ENCODE measurements around the gene DENND1A. TPM values are rescaled to one million over a fixed set of nuclear protein-coding genes. Genes with fewer than 3 reads are reported as not detected.

DENND1A gene
- total and polyA plus RNA-seq, 2 experiments from 2014 or later: 13.1 to 28.7 TPM

DNA sequence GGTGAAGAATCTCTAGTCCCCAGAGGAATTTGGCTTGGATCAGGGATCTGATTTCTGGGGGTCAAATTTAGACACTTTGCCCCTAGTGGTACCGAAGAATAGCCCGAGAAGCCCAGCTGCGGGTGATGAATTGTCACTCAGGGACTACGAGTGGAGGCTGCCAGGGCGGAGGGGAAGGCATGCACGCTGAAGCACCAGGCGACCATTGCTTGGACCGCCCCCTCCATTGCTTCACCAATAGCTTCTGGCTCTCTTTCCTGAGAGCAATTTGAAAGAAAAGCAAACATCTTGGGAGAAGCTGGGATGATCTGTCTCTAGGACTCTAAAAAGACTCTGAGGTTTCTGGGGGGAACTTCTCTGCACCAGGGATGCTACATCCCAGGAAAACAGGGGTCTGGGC is 436.3 kb downstream of the DENND1A start (continued):
- TF ChIP-seq, protein P1, sequence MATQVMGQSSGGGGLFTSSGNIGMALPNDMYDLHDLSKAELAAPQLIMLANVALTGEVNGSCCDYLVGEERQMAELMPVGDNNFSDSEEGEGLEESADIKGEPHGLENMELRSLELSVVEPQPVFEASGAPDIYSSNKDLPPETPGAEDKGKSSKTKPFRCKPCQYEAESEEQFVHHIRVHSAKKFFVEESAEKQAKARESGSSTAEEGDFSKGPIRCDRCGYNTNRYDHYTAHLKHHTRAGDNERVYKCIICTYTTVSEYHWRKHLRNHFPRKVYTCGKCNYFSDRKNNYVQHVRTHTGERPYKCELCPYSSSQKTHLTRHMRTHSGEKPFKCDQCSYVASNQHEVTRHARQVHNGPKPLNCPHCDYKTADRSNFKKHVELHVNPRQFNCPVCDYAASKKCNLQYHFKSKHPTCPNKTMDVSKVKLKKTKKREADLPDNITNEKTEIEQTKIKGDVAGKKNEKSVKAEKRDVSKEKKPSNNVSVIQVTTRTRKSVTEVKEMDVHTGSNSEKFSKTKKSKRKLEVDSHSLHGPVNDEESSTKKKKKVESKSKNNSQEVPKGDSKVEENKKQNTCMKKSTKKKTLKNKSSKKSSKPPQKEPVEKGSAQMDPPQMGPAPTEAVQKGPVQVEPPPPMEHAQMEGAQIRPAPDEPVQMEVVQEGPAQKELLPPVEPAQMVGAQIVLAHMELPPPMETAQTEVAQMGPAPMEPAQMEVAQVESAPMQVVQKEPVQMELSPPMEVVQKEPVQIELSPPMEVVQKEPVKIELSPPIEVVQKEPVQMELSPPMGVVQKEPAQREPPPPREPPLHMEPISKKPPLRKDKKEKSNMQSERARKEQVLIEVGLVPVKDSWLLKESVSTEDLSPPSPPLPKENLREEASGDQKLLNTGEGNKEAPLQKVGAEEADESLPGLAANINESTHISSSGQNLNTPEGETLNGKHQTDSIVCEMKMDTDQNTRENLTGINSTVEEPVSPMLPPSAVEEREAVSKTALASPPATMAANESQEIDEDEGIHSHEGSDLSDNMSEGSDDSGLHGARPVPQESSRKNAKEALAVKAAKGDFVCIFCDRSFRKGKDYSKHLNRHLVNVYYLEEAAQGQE (IDR thresholded peaks at IDR 0.05; ENCODE audit: unreplicated experiment): no peak
- no peak for TF ChIP-seq STAT1 (IDR thresholded peaks at IDR 0.05; ENCODE audit: unreplicated experiment)

DNA sequence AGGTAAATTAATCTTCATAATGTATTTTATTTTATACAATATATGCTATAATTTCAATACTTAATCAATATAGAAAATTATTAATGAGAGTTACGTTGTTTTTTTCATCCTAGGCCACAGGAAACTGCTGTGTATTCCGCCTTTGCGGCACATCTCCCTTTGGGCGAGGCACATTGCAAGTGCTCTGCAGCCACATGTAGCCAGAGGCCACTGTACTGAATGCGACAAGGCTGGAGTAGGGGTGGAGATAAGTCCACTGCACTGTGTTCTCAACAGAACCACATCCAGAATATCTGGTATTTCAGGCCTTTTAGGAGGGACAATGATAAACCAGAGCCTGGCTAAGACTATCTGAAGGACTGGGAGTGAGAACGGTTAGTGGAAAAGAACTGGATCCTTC is 439.2 kb downstream of the DENND1A start:
- H3K4me1 ChIP-seq (ENCODE audit: insufficient read depth): peaks cover 8% of the 10 kb centered on the region; the same call in 1 of the 2 replicates
- no peak for DNase-seq (ENCODE audit: low spot score)
- no peak overlapping the region for H3K27ac ChIP-seq (ENCODE audit: low read depth)
- no peaks in the 10 kb centered on the region for H3K9me2 ChIP-seq (ENCODE audit: insufficient read depth)
- H3K27me3 ChIP-seq (ENCODE audit: insufficient read depth): no peaks in the 10 kb centered on the region
- no peaks in the 10 kb centered on the region for H3K36me3 ChIP-seq (ENCODE audit: insufficient read depth)
- H3K79me2 ChIP-seq (replicated peaks; ENCODE audit: insufficient read depth): no peaks in the 10 kb centered on the region
- ATAC-seq: no peak
- no peak overlapping the region for H3K4me3 ChIP-seq
- H3F3A ChIP-seq (replicated peaks; ENCODE audit: low read depth): no peaks in the 10 kb centered on the region
- Mint-ChIP-seq H3K36me3 (ENCODE audit: low read depth) (no peaks in the 10 kb centered on the region), H3K4me3 (no peak overlapping the region), H3K27me3 (ENCODE audit: insufficient read depth, low read depth, poor library complexity) (peaks cover 7% of the 10 kb centered on the region), H3K9me3 (no peaks in the 10 kb centered on the region; the same call in 2 of the 3 replicates), H3K27ac (no peak overlapping the region), H3K4me1 (peaks cover 17% of the 10 kb centered on the region)
- TF ChIP-seq EZH2phosphoT487 (IDR thresholded peaks at IDR 0.05; ENCODE audit: unreplicated experiment): no peak
- H4K20me1 ChIP-seq (replicated peaks; ENCODE audit: insufficient read depth): no peaks in the 10 kb centered on the region
- no peak overlapping the region for H2AFZ ChIP-seq
- no peak overlapping the region for H3K4me2 ChIP-seq

DNA sequence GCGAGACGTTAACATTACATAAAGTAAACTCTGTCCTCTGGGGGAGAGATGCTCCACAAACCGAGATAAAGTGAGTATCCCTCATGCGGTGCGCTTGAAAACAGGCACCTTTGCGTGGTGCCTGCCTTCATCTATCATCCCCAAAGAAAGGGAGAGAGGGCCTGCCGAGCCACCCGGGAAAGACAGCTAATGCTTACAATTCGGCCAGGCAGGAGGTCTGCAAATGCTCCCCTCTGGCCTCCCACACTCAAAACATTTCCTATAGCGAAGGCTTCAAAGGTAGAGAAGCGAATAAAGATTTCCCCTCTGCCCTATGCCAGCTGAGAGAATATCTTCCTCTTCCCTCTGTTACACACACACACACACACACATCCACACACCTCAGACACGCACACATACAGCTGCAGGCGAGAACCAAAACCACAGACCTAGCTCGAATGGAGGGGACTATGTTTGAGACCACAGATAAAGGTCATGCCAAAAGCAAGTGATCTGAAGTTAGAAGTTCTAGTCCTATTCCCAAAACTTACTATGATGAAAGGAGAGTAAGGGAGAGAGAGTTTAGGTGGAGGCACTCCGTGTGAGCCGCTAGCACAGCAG is 441.1 kb downstream of the DENND1A start:
- H3K27me3 Mint-ChIP-seq (ENCODE audit: insufficient read depth, low read depth, poor library complexity): peaks cover 3% of the 10 kb centered on the region
- TF ChIP-seq CREB1 (CRISPR knock-in tag; IDR thresholded peaks at IDR 0.05; ENCODE audit: low read depth) (no peak), POLR2AphosphoS5 (IDR thresholded peaks at IDR 0.05; ENCODE audit: low read depth) (no peak), STAT1 (IDR thresholded peaks at IDR 0.05; ENCODE audit: unreplicated experiment) (no peak), EZH2 (IDR thresholded peaks at IDR 0.05; ENCODE audit: low read depth, unreplicated experiment) (no peak), ZNF114 (CRISPR knock-in tag; IDR thresholded peaks at IDR 0.05) (no peak), EZH2phosphoT487 (IDR thresholded peaks at IDR 0.05; ENCODE audit: unreplicated experiment) (no peak), NANOG (IDR thresholded peaks at IDR 0.05; ENCODE audit: borderline replicate concordance) (no peak)
- TF ChIP-seq, protein P2, sequence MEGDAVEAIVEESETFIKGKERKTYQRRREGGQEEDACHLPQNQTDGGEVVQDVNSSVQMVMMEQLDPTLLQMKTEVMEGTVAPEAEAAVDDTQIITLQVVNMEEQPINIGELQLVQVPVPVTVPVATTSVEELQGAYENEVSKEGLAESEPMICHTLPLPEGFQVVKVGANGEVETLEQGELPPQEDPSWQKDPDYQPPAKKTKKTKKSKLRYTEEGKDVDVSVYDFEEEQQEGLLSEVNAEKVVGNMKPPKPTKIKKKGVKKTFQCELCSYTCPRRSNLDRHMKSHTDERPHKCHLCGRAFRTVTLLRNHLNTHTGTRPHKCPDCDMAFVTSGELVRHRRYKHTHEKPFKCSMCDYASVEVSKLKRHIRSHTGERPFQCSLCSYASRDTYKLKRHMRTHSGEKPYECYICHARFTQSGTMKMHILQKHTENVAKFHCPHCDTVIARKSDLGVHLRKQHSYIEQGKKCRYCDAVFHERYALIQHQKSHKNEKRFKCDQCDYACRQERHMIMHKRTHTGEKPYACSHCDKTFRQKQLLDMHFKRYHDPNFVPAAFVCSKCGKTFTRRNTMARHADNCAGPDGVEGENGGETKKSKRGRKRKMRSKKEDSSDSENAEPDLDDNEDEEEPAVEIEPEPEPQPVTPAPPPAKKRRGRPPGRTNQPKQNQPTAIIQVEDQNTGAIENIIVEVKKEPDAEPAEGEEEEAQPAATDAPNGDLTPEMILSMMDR (conservative IDR thresholded peaks at IDR 0.05; ENCODE audit: low read depth in 2 of 2): no peak

More for the DNA sequence above, 441.1 kb downstream of the DENND1A start:
- H3K9me2 ChIP-seq (ENCODE audit: insufficient read depth): no peaks in the 10 kb centered on the region
- peaks cover 25% of the 10 kb centered on the region for H3K4me1 Mint-ChIP-seq
- H4K20me1 ChIP-seq (replicated peaks; ENCODE audit: insufficient read depth): no peaks in the 10 kb centered on the region
- no peak overlapping the region for H3K4me3 Mint-ChIP-seq
- H3K27me3 ChIP-seq (ENCODE audit: insufficient read depth): no peaks in the 10 kb centered on the region
- H3K27ac ChIP-seq (ENCODE audit: low read depth): no peak overlapping the region
- H3K4me1 ChIP-seq (ENCODE audit: insufficient read depth): peaks cover 8% of the 10 kb centered on the region; the same call in 1 of the 2 replicates
- DNase-seq (ENCODE audit: low spot score) (no peak), ATAC-seq (peak; percentile 78)
- no peaks in the 10 kb centered on the region for H3K36me3 ChIP-seq (ENCODE audit: insufficient read depth)
- no peak overlapping the region for H3K27ac Mint-ChIP-seq
- no peaks in the 10 kb centered on the region; the same call in 2 of the 3 replicates for H3K9me3 Mint-ChIP-seq
- no peak overlapping the region for H2AFZ ChIP-seq
- no peaks in the 10 kb centered on the region for H3K79me2 ChIP-seq (replicated peaks; ENCODE audit: insufficient read depth)
- H3F3A ChIP-seq (replicated peaks; ENCODE audit: low read depth): no peaks in the 10 kb centered on the region
- H3K4me3 ChIP-seq: no peak overlapping the region
- 0 out of 2 replicates have a peak overlapping the region, but pooled peaks have one; percentile 43 for H3K4me2 ChIP-seq
- H3K36me3 Mint-ChIP-seq (ENCODE audit: low read depth): no peaks in the 10 kb centered on the region
